HL-60 (cell line): ENCODE measurements around the gene AGAP3.

ENCODE experiments used
- GABPA ChIP-seq: IDR thresholded peaks from 2 replicates; pipeline ENCODE4 v1.6.1; 2012; ENCODE audit warnings: low read depth
- POLR2AphosphoS5 ChIP-seq: IDR thresholded peaks from 2 replicates; pipeline ENCODE4 v1.6.1; 2012; ENCODE audit warnings: low read depth
- REST ChIP-seq: IDR thresholded peaks from 2 replicates; pipeline ENCODE4 v1.6.1; 2012; ENCODE audit warnings: low read depth; ENCODE audit not compliant: insufficient replicate concordance
- TF ChIP-seq, protein P1 (sequence below): IDR thresholded peaks from one replicate; pipeline ENCODE4 v1.5.1; 2011; ENCODE audit warnings: low read length, control low read depth, inconsistent platforms; ENCODE audit not compliant: insufficient read depth

DNA sequence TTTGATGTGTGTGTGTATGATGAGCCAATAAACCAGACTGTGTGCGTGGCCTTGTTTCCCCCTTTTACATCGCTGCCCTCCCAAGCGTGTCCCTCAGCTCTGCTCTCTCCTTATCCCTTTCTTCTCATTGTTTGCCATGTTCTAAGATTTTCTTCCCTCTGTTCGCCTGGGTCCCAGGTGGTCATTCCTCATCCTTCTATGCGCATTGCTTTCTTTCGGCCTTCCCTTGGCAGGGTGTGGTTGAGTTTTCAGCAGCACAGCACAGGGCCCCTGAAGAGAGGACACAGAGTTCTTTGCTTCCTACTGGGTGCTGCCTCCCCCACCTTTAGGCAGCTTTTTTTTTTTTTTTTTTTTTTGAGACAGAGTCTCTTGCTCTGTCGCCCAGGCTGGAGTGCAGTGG is 58.1 kb downstream of the AGAP3 start:
- TF ChIP-seq, protein P1, sequence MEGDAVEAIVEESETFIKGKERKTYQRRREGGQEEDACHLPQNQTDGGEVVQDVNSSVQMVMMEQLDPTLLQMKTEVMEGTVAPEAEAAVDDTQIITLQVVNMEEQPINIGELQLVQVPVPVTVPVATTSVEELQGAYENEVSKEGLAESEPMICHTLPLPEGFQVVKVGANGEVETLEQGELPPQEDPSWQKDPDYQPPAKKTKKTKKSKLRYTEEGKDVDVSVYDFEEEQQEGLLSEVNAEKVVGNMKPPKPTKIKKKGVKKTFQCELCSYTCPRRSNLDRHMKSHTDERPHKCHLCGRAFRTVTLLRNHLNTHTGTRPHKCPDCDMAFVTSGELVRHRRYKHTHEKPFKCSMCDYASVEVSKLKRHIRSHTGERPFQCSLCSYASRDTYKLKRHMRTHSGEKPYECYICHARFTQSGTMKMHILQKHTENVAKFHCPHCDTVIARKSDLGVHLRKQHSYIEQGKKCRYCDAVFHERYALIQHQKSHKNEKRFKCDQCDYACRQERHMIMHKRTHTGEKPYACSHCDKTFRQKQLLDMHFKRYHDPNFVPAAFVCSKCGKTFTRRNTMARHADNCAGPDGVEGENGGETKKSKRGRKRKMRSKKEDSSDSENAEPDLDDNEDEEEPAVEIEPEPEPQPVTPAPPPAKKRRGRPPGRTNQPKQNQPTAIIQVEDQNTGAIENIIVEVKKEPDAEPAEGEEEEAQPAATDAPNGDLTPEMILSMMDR: no peak
- TF ChIP-seq REST (no peak), POLR2AphosphoS5 (no peak), GABPA (no peak)
